H9 (cell line): Measurements from ENCODE around the gene UPP1. TPM values are rescaled to one million over a fixed set of nuclear protein-coding genes. Genes with fewer than 3 reads are reported as not detected.

ENCODE experiments used
- DNase-seq: peaks from one replicate; pipeline ENCODE4 v3.0.0-alpha.2; 2017
- H2AFZ ChIP-seq: one replicate; pipeline ENCODE4 v1.6.1; 2013; ENCODE audit warnings: mild to moderate bottlenecking, low read length, control low read depth, moderate library complexity
- H2AK5ac ChIP-seq: 2 replicates; pipeline ENCODE4 v1.6.1; 2013; ENCODE audit warnings: low read length, control low read depth, mixed read lengths; ENCODE audit not compliant: insufficient read length
- H2BK120ac ChIP-seq: one replicate; pipeline ENCODE4 v1.6.1; 2013; ENCODE audit warnings: low read depth, mild to moderate bottlenecking, low read length, control low read depth, inconsistent platforms; ENCODE audit not compliant: poor library complexity, severe bottlenecking
- H2BK12ac ChIP-seq: 2 replicates; pipeline ENCODE4 v1.6.1; 2013; ENCODE audit warnings: low read length, control low read depth, mixed read lengths, low read depth; ENCODE audit not compliant: insufficient read length
- H2BK15ac ChIP-seq: 2 replicates; pipeline ENCODE4 v1.6.1; 2013; ENCODE audit warnings: low read depth, low read length, control low read depth
- H2BK20ac ChIP-seq: one replicate; pipeline ENCODE4 v1.6.1; 2013; ENCODE audit warnings: low read depth, mild to moderate bottlenecking, low read length, control low read depth, inconsistent platforms; ENCODE audit not compliant: poor library complexity, severe bottlenecking
- H2BK5ac ChIP-seq: 2 replicates; pipeline ENCODE4 v1.6.1; 2013; ENCODE audit warnings: low read length, control low read depth, mixed read lengths; ENCODE audit not compliant: insufficient read length
- H3K14ac ChIP-seq: 2 replicates; pipeline ENCODE4 v1.6.1; 2013; ENCODE audit warnings: low read length, control low read depth; ENCODE audit not compliant: insufficient read depth
- H3K18ac ChIP-seq: 2 replicates; pipeline ENCODE4 v1.6.1; 2013; ENCODE audit warnings: low read depth, mild to moderate bottlenecking, mixed read lengths, low read length, control low read depth; ENCODE audit not compliant: insufficient read length
- H3K23ac ChIP-seq: 2 replicates; pipeline ENCODE4 v1.6.1; 2013; ENCODE audit warnings: low read length, control low read depth, mixed read lengths, low read depth; ENCODE audit not compliant: insufficient read length
- H3K23me2 ChIP-seq: 2 replicates; pipeline ENCODE4 v1.6.1; 2013; ENCODE audit warnings: low read depth, mild to moderate bottlenecking, mixed read lengths, low read length, control low read depth; ENCODE audit not compliant: insufficient read length, poor library complexity, severe bottlenecking
- H3K27ac ChIP-seq: 2 replicates; pipeline ENCODE4 v1.5.1; 2013; ENCODE audit warnings: low read length, control low read depth, mixed read lengths, low read depth; ENCODE audit not compliant: insufficient read length
- H3K27me3 ChIP-seq: 2 replicates; pipeline ENCODE4 v1.6.1; 2013; ENCODE audit warnings: low read length, control low read depth, inconsistent platforms; ENCODE audit not compliant: insufficient read depth
- H3K4ac ChIP-seq: 2 replicates; pipeline ENCODE4 v1.6.1; 2013; ENCODE audit warnings: low read depth, mild to moderate bottlenecking, control low read depth, inconsistent platforms, low read length, moderate library complexity
- H3K4me1 ChIP-seq: 2 replicates; pipeline ENCODE4 v1.6.1; 2013; ENCODE audit warnings: low read length, control low read depth, inconsistent platforms; ENCODE audit not compliant: insufficient read depth
- H3K4me2 ChIP-seq: 2 replicates; pipeline ENCODE4 v1.6.1; 2013; ENCODE audit warnings: low read length, control low read depth, mixed read lengths; ENCODE audit not compliant: insufficient read length, insufficient read depth
- H3K56ac ChIP-seq: 2 replicates; pipeline ENCODE4 v1.6.1; 2013; ENCODE audit warnings: low read depth, mild to moderate bottlenecking, mixed read lengths, low read length, control low read depth; ENCODE audit not compliant: insufficient read length
- H3K79me1 ChIP-seq: 2 replicates; pipeline ENCODE4 v1.6.1; 2013; ENCODE audit warnings: low read depth, mild to moderate bottlenecking, moderate library complexity, low read length, control low read depth, inconsistent platforms; ENCODE audit not compliant: insufficient read depth, poor library complexity, severe bottlenecking
- H3K79me2 ChIP-seq: 2 replicates; pipeline ENCODE4 v1.6.1; 2013; ENCODE audit warnings: low read length, control low read depth, inconsistent platforms; ENCODE audit not compliant: insufficient read depth
- H3K9ac ChIP-seq: 2 replicates; pipeline ENCODE4 v1.6.1; 2013; ENCODE audit warnings: low read length, control low read depth, mixed read lengths; ENCODE audit not compliant: insufficient read length; ENCODE audit errors: extremely low read depth
- H3K9me3 ChIP-seq: one replicate; pipeline ENCODE4 v1.6.1; 2013; ENCODE audit warnings: low read depth, low read length, inconsistent platforms; ENCODE audit not compliant: control insufficient read depth
- H3T11ph ChIP-seq: one replicate; pipeline ENCODE4 v1.6.1; 2013; ENCODE audit warnings: mild to moderate bottlenecking, low read length, control low read depth, inconsistent platforms
- H4K20me1 ChIP-seq: one replicate; pipeline ENCODE4 v1.6.1; 2013; ENCODE audit not compliant: control insufficient read depth, insufficient read length, insufficient read depth
- H4K5ac ChIP-seq: 2 replicates; pipeline ENCODE4 v1.6.1; 2013; ENCODE audit warnings: low read depth, mild to moderate bottlenecking, mixed read lengths, low read length, control low read depth; ENCODE audit not compliant: insufficient read length
- H4K8ac ChIP-seq: replicated peaks from 2 replicates; pipeline ENCODE4 v1.6.1; 2013; ENCODE audit warnings: low read length, control low read depth, mixed read lengths, low read depth; ENCODE audit not compliant: insufficient read length
- H4K91ac ChIP-seq: 2 replicates; pipeline ENCODE4 v1.6.1; 2013; ENCODE audit warnings: low read depth, mild to moderate bottlenecking, moderate library complexity, mixed read lengths, low read length, control low read depth; ENCODE audit not compliant: insufficient read length
- H3K27ac Mint-ChIP-seq, 3 experiments: 2 replicates in 2 of 3; 3 replicates in 1 of 3; pipeline ENCODE4 v1.8.0; 2020 to 2021; ENCODE audit warnings: mixed read lengths in 3 of 3, mild to moderate bottlenecking in 1 of 3, moderate library complexity in 1 of 3
- H3K27me3 Mint-ChIP-seq: 2 replicates; pipeline ENCODE4 v1.8.0; 2021; ENCODE audit warnings: low read depth, mild to moderate bottlenecking, moderate library complexity, mixed read lengths
- H3K36me3 Mint-ChIP-seq, 3 experiments: 2 replicates in 2 of 3; 3 replicates in 1 of 3; pipeline ENCODE4 v1.8.0; 2020 to 2021; ENCODE audit warnings: low read depth in 3 of 3, mixed read lengths in 3 of 3; ENCODE audit not compliant: insufficient read depth in 1 of 3
- H3K4me1 Mint-ChIP-seq, 2 experiments: 2 replicates each; pipeline ENCODE4 v1.8.0; 2020; ENCODE audit warnings: mixed read lengths in 2 of 2
- H3K4me3 Mint-ChIP-seq, 2 experiments: 2 replicates in 1 of 2; 3 replicates in 1 of 2; pipeline ENCODE4 v1.8.0; 2020 to 2021; ENCODE audit warnings: mild to moderate bottlenecking in 2 of 2, mixed read lengths in 2 of 2, moderate library complexity in 1 of 2
- H3K9me3 Mint-ChIP-seq, 2 experiments: 2 replicates in 1 of 2; 3 replicates in 1 of 2; pipeline ENCODE4 v1.8.0; 2020; ENCODE audit warnings: mild to moderate bottlenecking in 2 of 2, mixed read lengths in 2 of 2, moderate library complexity in 1 of 2
- WGBS: extraction: QIAGEN DNeasy Blood & Tissue Kit; methylation state at CpG from one replicate; pipeline ENCODE4 v1.1.7; 2013; ENCODE audit warnings: missing lambda C conversion rate, low lambda C conversion rate, mixed read lengths; ENCODE audit not compliant: insufficient read length; ENCODE audit errors: extremely low coverage; 5-methylcytosine and 5-hydroxymethylcytosine counted together
- total RNA-seq: library from RNA; stranded (reverse); gene quantifications from 2 replicates; pipeline ENCODE4 v1.2.1, GENCODE V29; 2021
- TF ChIP-seq, protein P1 (sequence below): fragments of 200-600 bp; sonication (generic); conservative IDR thresholded peaks from 3 replicates; pipeline ENCODE4 v1.8.0; 2021; ENCODE audit warnings: antibody characterized with exemption, mild to moderate bottlenecking

UPP1 gene
- total RNA-seq, 1 experiment from 2014 or later: 34.2 TPM

DNA sequence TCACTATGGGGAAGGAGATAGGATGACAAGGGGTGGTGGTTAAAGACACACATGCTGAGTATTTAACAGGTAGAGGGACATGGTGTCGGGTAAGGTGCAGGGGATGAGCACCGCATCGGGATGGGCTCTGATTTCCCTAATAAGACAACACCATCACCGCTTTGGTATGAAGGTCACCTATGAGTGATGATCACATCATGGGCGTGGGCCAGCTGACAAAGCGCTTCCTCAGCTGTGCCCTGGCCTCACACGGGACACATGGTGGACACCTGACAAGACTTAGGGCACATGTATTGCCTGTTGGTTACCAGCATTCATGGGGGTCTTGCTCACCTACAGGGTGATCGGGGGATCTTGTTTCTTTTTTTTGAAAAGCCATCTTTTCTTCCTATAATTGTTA, 41.0 kb upstream of the UPP1 start:
- Histone ChIP-seq H4K5ac (no peak overlapping the region), H2BK20ac (no peak overlapping the region), H3K9me3 (no peaks in the 10 kb centered on the region), H3K4me2 (no peak overlapping the region), H3K56ac (no peak overlapping the region), H3K4me1 (no peaks in the 10 kb centered on the region; the same call in 1 of the 2 replicates), H2BK12ac (no peak overlapping the region), H2BK5ac (no peak overlapping the region), H3K27ac (no peak overlapping the region), H2AK5ac (no peak overlapping the region), H3K18ac (no peak overlapping the region), H3K14ac (no peak overlapping the region), H3T11ph (no peak overlapping the region), H2AFZ (no peak overlapping the region), H2BK15ac (no peak overlapping the region), H2BK120ac (no peak overlapping the region), H3K27me3 (no peaks in the 10 kb centered on the region), H4K20me1 (no peaks in the 10 kb centered on the region), H3K23me2 (no peaks in the 10 kb centered on the region), H3K4ac (no peak overlapping the region), H3K23ac (no peak overlapping the region), H4K91ac (no peak overlapping the region), H3K79me1 (no peaks in the 10 kb centered on the region), H3K9ac (no peak overlapping the region), H4K8ac (no peak overlapping the region), H3K79me2 (no peaks in the 10 kb centered on the region)
- TF ChIP-seq, protein P1, sequence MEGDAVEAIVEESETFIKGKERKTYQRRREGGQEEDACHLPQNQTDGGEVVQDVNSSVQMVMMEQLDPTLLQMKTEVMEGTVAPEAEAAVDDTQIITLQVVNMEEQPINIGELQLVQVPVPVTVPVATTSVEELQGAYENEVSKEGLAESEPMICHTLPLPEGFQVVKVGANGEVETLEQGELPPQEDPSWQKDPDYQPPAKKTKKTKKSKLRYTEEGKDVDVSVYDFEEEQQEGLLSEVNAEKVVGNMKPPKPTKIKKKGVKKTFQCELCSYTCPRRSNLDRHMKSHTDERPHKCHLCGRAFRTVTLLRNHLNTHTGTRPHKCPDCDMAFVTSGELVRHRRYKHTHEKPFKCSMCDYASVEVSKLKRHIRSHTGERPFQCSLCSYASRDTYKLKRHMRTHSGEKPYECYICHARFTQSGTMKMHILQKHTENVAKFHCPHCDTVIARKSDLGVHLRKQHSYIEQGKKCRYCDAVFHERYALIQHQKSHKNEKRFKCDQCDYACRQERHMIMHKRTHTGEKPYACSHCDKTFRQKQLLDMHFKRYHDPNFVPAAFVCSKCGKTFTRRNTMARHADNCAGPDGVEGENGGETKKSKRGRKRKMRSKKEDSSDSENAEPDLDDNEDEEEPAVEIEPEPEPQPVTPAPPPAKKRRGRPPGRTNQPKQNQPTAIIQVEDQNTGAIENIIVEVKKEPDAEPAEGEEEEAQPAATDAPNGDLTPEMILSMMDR: no peak
- no CpG with 5 or more reads among the region's 8 CpGs for WGBS
- Mint-ChIP-seq H3K27ac (no peak overlapping the region), H3K36me3 (no peaks in the 10 kb centered on the region), H3K9me3 (no peaks in the 10 kb centered on the region), H3K4me1 (peaks cover 7 to 18% of the 10 kb centered on the region in 2 experiments; a peak in 3 of 4 replicates), H3K27me3 (peaks cover 5% of the 10 kb centered on the region), H3K4me3 (no peak overlapping the region)
- no peak for DNase-seq
